Sigmoid colon (tissue), 7 donors: ENCODE results near the gene PERM1. TPM values are rescaled to one million over a fixed set of nuclear protein-coding genes. Genes with fewer than 3 reads are reported as not detected.
A peak's percentile ranks its signal among the peaks of the same experiment; 100 is the strongest.

Source experiments
- DNase-seq: peaks from one replicate; pipeline ENCODE4 v3.0.0-alpha.2; 2019
- H3K27ac ChIP-seq, 4 donors: fragments of 200-600 bp; sonication (generic); one replicate each; pipeline ENCODE4 v1.5.1; 2016 to 2019; ENCODE audit warnings: mild to moderate bottlenecking in 1 of 4
- H3K27me3 ChIP-seq, 3 donors: fragments of 200-600 bp; sonication (generic); one replicate each; pipeline ENCODE4 v1.5.1; 2019; ENCODE audit warnings: mild to moderate bottlenecking in 1 of 3
- H3K36me3 ChIP-seq, 4 donors: fragments of 200-600 bp; sonication (generic); one replicate each; pipeline ENCODE4 v1.5.1; 2016 to 2019
- H3K4me1 ChIP-seq, 4 donors: fragments of 200-600 bp; sonication (generic); one replicate each; pipeline ENCODE4 v1.5.1; 2017 to 2019
- H3K4me3 ChIP-seq, 4 donors: fragments of 200-600 bp; sonication (generic); one replicate each; pipeline ENCODE4 v1.5.1; 2017 to 2019; ENCODE audit warnings: mild to moderate bottlenecking in 2 of 4, moderate library complexity in 1 of 4
- H3K9me3 ChIP-seq, 4 donors: fragments of 200-600 bp in 3 of 4; sonication (generic) in 3 of 4; one replicate each; pipeline versions ENCODE4 v1.5.1 to v1.6.1; 2013 to 2019
- CTCF ChIP-seq, 4 experiments: fragments of 450-650 bp in 3 of 4; fragments of 200-600 bp in 1 of 4; IDR thresholded peaks; one replicate each; pipeline ENCODE4 v1.5.1; 2016 to 2019; ENCODE audit warnings: antibody characterized with exemption in 4 of 4, mild to moderate bottlenecking in 3 of 4, moderate library complexity in 2 of 4
- EP300 ChIP-seq, 4 donors: sonication (generic); formaldehyde crosslinking; IDR thresholded peaks; one replicate each; pipeline ENCODE4 v1.6.1; 2017; ENCODE audit warnings: antibody characterized with exemption in 4 of 4
- POLR2A ChIP-seq, 2 donors: fragments of 450-650 bp; IDR thresholded peaks; one replicate each; pipeline ENCODE4 v1.6.1; 2016; ENCODE audit warnings: antibody characterized with exemption in 2 of 2, mild to moderate bottlenecking in 2 of 2, moderate library complexity in 2 of 2
- POLR2AphosphoS5 ChIP-seq, 4 donors: sonication (generic); formaldehyde crosslinking; IDR thresholded peaks; one replicate each; pipeline ENCODE4 v1.6.1; 2017; ENCODE audit warnings: antibody characterized with exemption in 4 of 4
- WGBS, 2 donors: extraction: QIAGEN DNeasy Blood & Tissue Kit; methylation state at CpG; one replicate each; pipeline ENCODE4 v1.1.7; 2013; 5-methylcytosine and 5-hydroxymethylcytosine counted together
- intact Hi-C: fragments of 100-400 bp; cut with DNase I; formaldehyde crosslinking; loops from one replicate; pipeline ENCODE4 v1.15.1; 2023
- polyA plus RNA-seq, 3 donors: library from polyadenylated mRNA; stranded (reverse); fragments of 200-250 nt; gene quantifications; one replicate each; pipeline ENCODE4 v1.2.3, GENCODE V29; 2013
- total RNA-seq, 4 donors: library from RNA; depleted of rRNA; stranded (reverse); fragments of >200 nt; gene quantifications; one replicate each; pipeline ENCODE4 v1.1.0, GENCODE V29; 2016
- donor health status: healthy with polysubstance abuse.
- donor health status: Bipolar disorder and iron deficiency.
- donor health status: healthy.

Gene PERM1
- total and polyA plus RNA-seq, 7 donors, result under 0.01 to 0.69 (median 0.16) TPM; not detected in 4

DNA sequence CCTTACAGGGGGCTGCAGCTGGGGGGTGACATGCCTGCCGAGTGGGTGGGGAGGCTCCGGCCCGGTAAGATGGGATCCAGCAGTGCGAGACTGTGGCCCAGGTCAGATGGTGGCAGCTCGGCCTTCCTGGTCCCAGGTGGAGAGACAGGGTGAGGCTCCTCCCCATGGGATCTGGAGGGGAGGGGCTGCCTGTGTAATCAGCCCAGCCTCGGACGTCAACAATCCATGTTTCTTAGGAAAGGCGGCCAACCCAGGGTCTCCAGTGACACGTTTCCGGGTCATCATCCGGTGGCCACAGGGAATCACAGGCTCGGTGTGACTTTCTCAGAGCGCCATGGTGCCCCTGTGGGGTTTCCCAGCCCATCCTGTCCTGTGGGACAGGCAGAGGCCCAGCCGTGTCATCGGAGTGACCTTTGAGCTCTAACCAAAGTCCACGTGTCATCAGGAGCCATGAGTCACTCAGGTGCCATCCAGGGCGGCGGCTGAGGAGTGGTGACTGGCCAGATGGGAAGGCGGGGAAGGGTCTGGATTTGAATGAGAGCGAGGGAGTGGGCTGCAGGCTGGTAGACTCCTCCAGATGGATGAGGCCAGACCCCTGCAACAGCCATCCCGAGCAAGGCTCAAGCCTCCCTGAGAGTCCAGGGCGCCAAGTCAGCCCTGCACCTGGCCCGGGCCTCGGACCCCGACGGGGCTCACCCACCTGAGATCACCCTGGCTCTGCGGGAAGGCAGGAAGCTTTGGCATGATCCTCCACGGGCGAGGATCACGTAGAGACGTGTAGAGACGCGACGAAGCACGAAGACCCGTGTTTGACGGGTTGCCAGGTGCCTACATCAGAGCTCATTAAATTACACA is 24.6 kb upstream of the PERM1 start:
- intact Hi-C loops, result no loop called here
- no peaks in the 10 kb centered on the region for H3K36me3 ChIP-seq

GRCh38 chr1:1005774-1006304 is 23.9 kb upstream of the PERM1 start:
- TF ChIP-seq POLR2AphosphoS5 (IDR thresholded peaks at IDR 0.05) (no peak), CTCF (IDR thresholded peaks at IDR 0.05) (no peak), EP300 (IDR thresholded peaks at IDR 0.05) (no peak), POLR2A (IDR thresholded peaks at IDR 0.05) (no peak)
- 65 to 73% methylated on average over 23 of the region's 23 CpGs for WGBS, 2 donors
- DNase-seq, result no peak
- Histone ChIP-seq H3K27me3 (no peaks in the 10 kb centered on the region), H3K36me3 (no peaks in the 10 kb centered on the region), H3K4me3 (no peak overlapping the region), H3K4me1 (peaks cover 0 to 31% (median 24%) of the 10 kb centered on the region in 4 donors), H3K9me3 (no peaks in the 10 kb centered on the region), H3K27ac (peak overlapping the region in 2 of 4 donors; percentile 40 to 47)
- intact Hi-C loops, result no loop called here

More for the DNA sequence above, 24.6 kb upstream of the PERM1 start:
- peak; percentile 68 for DNase-seq
- TF ChIP-seq EP300 (IDR thresholded peaks at IDR 0.05), result no peak
- no peak for TF ChIP-seq POLR2AphosphoS5 (IDR thresholded peaks at IDR 0.05)
- TF ChIP-seq CTCF (IDR thresholded peaks at IDR 0.05), result no peak
- TF ChIP-seq POLR2A (IDR thresholded peaks at IDR 0.05), result no peak
- no peaks in the 10 kb centered on the region for H3K27me3 ChIP-seq
- H3K27ac ChIP-seq, result no peak overlapping the region
- no peaks in the 10 kb centered on the region for H3K9me3 ChIP-seq
- no peak overlapping the region for H3K4me3 ChIP-seq
- 44 to 79% methylated on average over 37 of the region's 37 CpGs for WGBS, 2 donors
- peaks cover 0 to 24% (median 17%) of the 10 kb centered on the region in 4 donors for H3K4me1 ChIP-seq

DNA sequence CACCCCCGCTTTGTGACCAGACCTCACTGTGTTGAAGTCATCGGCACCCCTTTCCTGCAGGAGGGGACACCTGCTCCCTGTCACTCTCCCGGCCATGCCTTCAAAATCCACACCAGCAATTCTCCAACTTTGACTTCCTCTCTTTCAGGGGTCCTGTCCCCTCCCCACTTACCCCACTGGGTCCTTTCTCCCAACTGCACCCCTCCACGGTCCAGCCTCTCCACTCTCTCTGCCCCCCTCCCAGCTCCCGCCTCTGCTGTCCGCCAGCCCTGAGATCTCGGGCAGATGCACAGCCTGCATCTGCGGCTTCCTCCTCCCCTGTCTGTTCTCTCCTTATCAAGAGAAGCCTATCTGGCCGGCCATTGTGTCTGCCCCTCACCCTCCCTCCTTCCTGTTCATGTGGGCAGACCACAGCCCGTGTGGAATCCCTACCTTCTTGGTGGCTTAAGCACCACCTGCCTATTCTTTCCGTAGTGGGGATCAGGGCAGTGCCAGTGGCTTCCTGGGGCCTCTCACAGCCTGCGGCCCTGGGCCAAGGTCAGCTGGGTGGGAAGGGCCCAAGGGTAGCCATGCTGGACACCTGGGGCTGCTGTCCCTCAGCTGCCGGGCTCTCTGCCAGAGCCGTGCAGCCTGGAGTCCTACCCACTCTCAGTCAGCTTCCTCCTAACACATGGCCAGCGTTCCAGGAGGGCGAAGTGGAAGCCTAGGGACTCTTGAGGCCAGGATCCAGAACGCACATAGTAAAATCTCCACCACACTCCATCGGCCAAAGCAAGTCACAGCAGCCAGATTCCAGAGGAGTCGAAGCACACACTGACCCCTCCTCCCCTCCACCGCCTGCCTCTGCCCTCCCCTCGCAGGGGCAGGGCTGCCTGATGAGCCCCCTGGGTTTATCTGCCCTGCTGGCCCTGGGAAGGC is 23.1 kb upstream of the PERM1 start:
- intact Hi-C loops, result no loop called here
- Histone ChIP-seq H3K36me3 (no peaks in the 10 kb centered on the region), H3K9me3 (no peaks in the 10 kb centered on the region), H3K27ac (peak overlapping the region in 2 of 4 donors; percentile 40 to 47), H3K4me1 (peaks cover 0 to 36% (median 27%) of the 10 kb centered on the region in 4 donors), H3K4me3 (no peak overlapping the region), H3K27me3 (no peaks in the 10 kb centered on the region)
- peak; percentile 79 for DNase-seq
- TF ChIP-seq CTCF (IDR thresholded peaks at IDR 0.05), result no peak
- TF ChIP-seq POLR2A (IDR thresholded peaks at IDR 0.05), result no peak
- no peak for TF ChIP-seq POLR2AphosphoS5 (IDR thresholded peaks at IDR 0.05)
- no peak for TF ChIP-seq EP300 (IDR thresholded peaks at IDR 0.05)
- WGBS, 2 donors, result 16 to 19% methylated on average over 21 of the region's 21 CpGs

- H3K4me3 ChIP-seq, result no peak overlapping the region
- no peak for TF ChIP-seq POLR2A (IDR thresholded peaks at IDR 0.05)
- TF ChIP-seq EP300 (IDR thresholded peaks at IDR 0.05), result no peak
- no peak for TF ChIP-seq CTCF (IDR thresholded peaks at IDR 0.05)
- TF ChIP-seq POLR2AphosphoS5 (IDR thresholded peaks at IDR 0.05), result no peak
- no peaks in the 10 kb centered on the region for H3K9me3 ChIP-seq
- DNase-seq, result no peak
- peaks cover 0 to 3% (median 1%) of the 10 kb centered on the region in 3 donors for H3K27me3 ChIP-seq
- peaks cover 0 to 39% (median 32%) of the 10 kb centered on the region in 4 donors for H3K4me1 ChIP-seq
- intact Hi-C loops, result no loop called here
- 54 to 61% methylated on average over 7 of the region's 7 CpGs for WGBS, 2 donors
- no peak overlapping the region for H3K27ac ChIP-seq
- H3K36me3 ChIP-seq, result no peaks in the 10 kb centered on the region
These were observed 22.5 kb upstream of the PERM1 start for GRCh38 chr1:1004420-1004779.
